Sigmoid colon (tissue), 7 donors: ENCODE data around the gene ADNP2. TPM values are rescaled to one million over a fixed set of nuclear protein-coding genes. Genes with fewer than 3 reads are reported as not detected.

Source experiments
- DNase-seq: peaks from one replicate; pipeline ENCODE4 v3.0.0-alpha.2; 2019
- H3K27ac ChIP-seq, 4 donors: fragments of 200-600 bp; sonication (generic); one replicate each; pipeline ENCODE4 v1.5.1; 2016 to 2019; ENCODE audit warnings: mild to moderate bottlenecking in 1 of 4
- H3K27me3 ChIP-seq, 3 donors: fragments of 200-600 bp; sonication (generic); one replicate each; pipeline ENCODE4 v1.5.1; 2019; ENCODE audit warnings: mild to moderate bottlenecking in 1 of 3
- H3K36me3 ChIP-seq, 4 donors: fragments of 200-600 bp; sonication (generic); one replicate each; pipeline ENCODE4 v1.5.1; 2016 to 2019
- H3K4me1 ChIP-seq, 4 donors: fragments of 200-600 bp; sonication (generic); one replicate each; pipeline ENCODE4 v1.5.1; 2017 to 2019
- H3K4me3 ChIP-seq, 4 donors: fragments of 200-600 bp; sonication (generic); one replicate each; pipeline ENCODE4 v1.5.1; 2017 to 2019; ENCODE audit warnings: mild to moderate bottlenecking in 2 of 4, moderate library complexity in 1 of 4
- H3K9me3 ChIP-seq, 4 donors: fragments of 200-600 bp in 3 of 4; sonication (generic) in 3 of 4; one replicate each; pipeline versions ENCODE4 v1.5.1 to v1.6.1; 2013 to 2019
- EP300 ChIP-seq, 4 donors: sonication (generic); formaldehyde crosslinking; IDR thresholded peaks; one replicate each; pipeline ENCODE4 v1.6.1; 2017; ENCODE audit warnings: antibody characterized with exemption in 4 of 4
- POLR2A ChIP-seq, 2 donors: fragments of 450-650 bp; IDR thresholded peaks; one replicate each; pipeline ENCODE4 v1.6.1; 2016; ENCODE audit warnings: antibody characterized with exemption in 2 of 2, mild to moderate bottlenecking in 2 of 2, moderate library complexity in 2 of 2
- POLR2AphosphoS5 ChIP-seq, 4 donors: sonication (generic); formaldehyde crosslinking; IDR thresholded peaks; one replicate each; pipeline ENCODE4 v1.6.1; 2017; ENCODE audit warnings: antibody characterized with exemption in 4 of 4
- WGBS, 2 donors: extraction: QIAGEN DNeasy Blood & Tissue Kit; methylation state at CpG; one replicate each; pipeline ENCODE4 v1.1.7; 2013; 5-methylcytosine and 5-hydroxymethylcytosine counted together
- intact Hi-C: fragments of 100-400 bp; cut with DNase I; formaldehyde crosslinking; loops from one replicate; pipeline ENCODE4 v1.15.1; 2023
- polyA plus RNA-seq, 3 donors: library from polyadenylated mRNA; stranded (reverse); fragments of 200-250 nt; gene quantifications; one replicate each; pipeline ENCODE4 v1.2.3, GENCODE V29; 2013
- total RNA-seq, 4 donors: library from RNA; depleted of rRNA; stranded (reverse); fragments of >200 nt; gene quantifications; one replicate each; pipeline ENCODE4 v1.1.0, GENCODE V29; 2016
- TF ChIP-seq, protein P1 (sequence below), 4 experiments: fragments of 450-650 bp in 3 of 4; fragments of 200-600 bp in 1 of 4; IDR thresholded peaks; one replicate each; pipeline ENCODE4 v1.5.1; 2016 to 2019; ENCODE audit warnings: antibody characterized with exemption in 4 of 4, mild to moderate bottlenecking in 3 of 4, moderate library complexity in 2 of 4
- donor health status: healthy with polysubstance abuse.
- donor health status: Bipolar disorder and iron deficiency.
- donor health status: healthy.

Gene ADNP2
- total and polyA plus RNA-seq, 7 donors: 3.6 to 18.0 (median 13.0) TPM

DNA sequence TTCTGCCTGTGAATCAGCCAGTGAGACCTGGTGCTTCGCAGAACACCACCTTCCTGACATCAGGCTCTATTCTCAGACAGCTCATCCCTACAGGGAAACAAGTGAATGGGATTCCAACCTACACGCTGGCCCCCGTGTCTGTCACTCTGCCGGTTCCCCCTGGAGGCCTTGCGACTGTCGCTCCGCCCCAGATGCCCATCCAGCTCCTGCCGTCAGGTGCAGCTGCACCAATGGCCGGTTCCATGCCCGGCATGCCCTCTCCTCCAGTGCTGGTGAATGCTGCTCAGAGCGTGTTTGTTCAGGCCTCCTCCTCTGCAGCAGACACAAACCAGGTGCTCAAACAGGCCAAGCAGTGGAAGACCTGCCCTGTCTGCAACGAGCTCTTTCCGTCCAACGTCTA is 28.1 kb downstream of the ADNP2 start:
- H3K4me1 ChIP-seq: no peaks in the 10 kb centered on the region
- intact Hi-C loops: no loop called here
- no peaks in the 10 kb centered on the region for H3K9me3 ChIP-seq
- H3K36me3 ChIP-seq: peaks cover 12 to 74% (median 42%) of the 10 kb centered on the region in 4 donors
- H3K27me3 ChIP-seq: no peaks in the 10 kb centered on the region
- no peak overlapping the region for H3K4me3 ChIP-seq
- no peak overlapping the region for H3K27ac ChIP-seq
- TF ChIP-seq POLR2AphosphoS5 (IDR thresholded peaks at IDR 0.05) (no peak), POLR2A (IDR thresholded peaks at IDR 0.05) (no peak), EP300 (IDR thresholded peaks at IDR 0.05) (no peak)
- TF ChIP-seq, protein P1, sequence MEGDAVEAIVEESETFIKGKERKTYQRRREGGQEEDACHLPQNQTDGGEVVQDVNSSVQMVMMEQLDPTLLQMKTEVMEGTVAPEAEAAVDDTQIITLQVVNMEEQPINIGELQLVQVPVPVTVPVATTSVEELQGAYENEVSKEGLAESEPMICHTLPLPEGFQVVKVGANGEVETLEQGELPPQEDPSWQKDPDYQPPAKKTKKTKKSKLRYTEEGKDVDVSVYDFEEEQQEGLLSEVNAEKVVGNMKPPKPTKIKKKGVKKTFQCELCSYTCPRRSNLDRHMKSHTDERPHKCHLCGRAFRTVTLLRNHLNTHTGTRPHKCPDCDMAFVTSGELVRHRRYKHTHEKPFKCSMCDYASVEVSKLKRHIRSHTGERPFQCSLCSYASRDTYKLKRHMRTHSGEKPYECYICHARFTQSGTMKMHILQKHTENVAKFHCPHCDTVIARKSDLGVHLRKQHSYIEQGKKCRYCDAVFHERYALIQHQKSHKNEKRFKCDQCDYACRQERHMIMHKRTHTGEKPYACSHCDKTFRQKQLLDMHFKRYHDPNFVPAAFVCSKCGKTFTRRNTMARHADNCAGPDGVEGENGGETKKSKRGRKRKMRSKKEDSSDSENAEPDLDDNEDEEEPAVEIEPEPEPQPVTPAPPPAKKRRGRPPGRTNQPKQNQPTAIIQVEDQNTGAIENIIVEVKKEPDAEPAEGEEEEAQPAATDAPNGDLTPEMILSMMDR (IDR thresholded peaks at IDR 0.05): no peak
- 94 to 97% methylated on average over 14 of the region's 14 CpGs for WGBS, 2 donors
- no peak for DNase-seq

- H3K27me3 ChIP-seq: no peaks in the 10 kb centered on the region
- intact Hi-C loops: no loop called here
- no peak for DNase-seq
- peaks cover 12 to 74% (median 42%) of the 10 kb centered on the region in 4 donors for H3K36me3 ChIP-seq
- no peak overlapping the region for H3K27ac ChIP-seq
- H3K4me3 ChIP-seq: no peak overlapping the region
- no peaks in the 10 kb centered on the region for H3K4me1 ChIP-seq
- WGBS, 2 donors: 94 to 96% methylated on average over 12 of the region's 12 CpGs
- TF ChIP-seq EP300 (IDR thresholded peaks at IDR 0.05): no peak
- TF ChIP-seq, protein P1 (IDR thresholded peaks at IDR 0.05): no peak
- no peak for TF ChIP-seq POLR2AphosphoS5 (IDR thresholded peaks at IDR 0.05)
- TF ChIP-seq POLR2A (IDR thresholded peaks at IDR 0.05): no peak
- H3K9me3 ChIP-seq: no peaks in the 10 kb centered on the region
These were observed 28.9 kb downstream of the ADNP2 start for GRCh38 chr18:80137976-80138375.

DNA sequence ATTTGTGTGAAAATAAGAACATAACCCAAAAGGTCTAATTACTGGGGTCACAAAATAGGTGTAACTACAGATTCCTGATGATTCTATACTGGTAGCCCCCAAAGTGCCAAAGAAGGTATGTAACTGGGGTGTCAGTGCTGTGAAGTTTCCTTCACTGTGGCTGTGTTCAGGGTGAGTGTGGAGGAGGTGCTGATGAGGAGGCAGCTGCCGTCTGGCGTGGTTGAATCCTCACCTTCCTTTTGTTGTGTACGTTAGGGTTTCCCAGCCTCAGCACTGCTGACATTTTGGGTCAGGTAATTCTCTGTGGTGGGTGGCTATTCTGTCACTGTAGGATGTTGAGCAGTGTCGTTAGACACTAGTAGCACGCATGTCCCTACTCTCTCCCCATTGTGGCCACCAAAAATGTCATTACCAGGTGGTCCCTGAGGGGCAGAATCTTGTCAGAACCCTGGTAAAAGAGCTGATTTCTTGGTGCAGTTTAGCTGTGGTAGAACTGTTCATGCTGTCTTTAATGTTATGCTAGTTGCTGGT is 31.5 kb downstream of the ADNP2 start:
- no peak overlapping the region for H3K4me3 ChIP-seq
- no peaks in the 10 kb centered on the region for H3K9me3 ChIP-seq
- 92% methylated on average over 5 of the region's 5 CpGs for WGBS, 2 donors
- DNase-seq: no peak
- no peak overlapping the region for H3K27ac ChIP-seq
- H3K36me3 ChIP-seq: peaks cover 12 to 49% (median 30%) of the 10 kb centered on the region in 4 donors
- no peaks in the 10 kb centered on the region for H3K4me1 ChIP-seq
- TF ChIP-seq EP300 (IDR thresholded peaks at IDR 0.05) (no peak), POLR2A (IDR thresholded peaks at IDR 0.05) (no peak), POLR2AphosphoS5 (IDR thresholded peaks at IDR 0.05) (no peak)
- TF ChIP-seq, protein P1 (IDR thresholded peaks at IDR 0.05): no peak
- H3K27me3 ChIP-seq: no peaks in the 10 kb centered on the region
- intact Hi-C loops: no loop called here

DNA sequence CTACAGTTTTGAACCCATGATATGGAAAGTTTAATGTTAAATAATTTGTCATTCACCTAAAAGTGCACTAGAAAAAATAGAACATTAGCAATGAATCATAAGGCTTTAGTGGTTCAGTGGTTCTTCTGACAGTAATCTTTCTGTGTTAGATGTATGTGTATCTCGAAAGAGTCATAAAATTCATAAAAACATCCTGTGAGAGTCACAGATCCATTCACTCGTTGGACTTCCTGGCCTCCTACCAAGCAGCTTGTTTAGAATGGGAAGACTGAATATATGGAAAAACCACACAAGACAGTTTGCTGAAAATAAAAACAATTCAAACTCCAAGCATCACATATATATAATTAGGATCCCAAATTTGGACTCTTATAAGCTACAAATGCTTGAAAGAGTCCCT is 34.8 kb downstream of the ADNP2 start:
- Histone ChIP-seq H3K27me3 (no peaks in the 10 kb centered on the region), H3K27ac (no peak overlapping the region), H3K9me3 (no peaks in the 10 kb centered on the region), H3K4me1 (peaks cover 0 to 13% (median 6%) of the 10 kb centered on the region in 4 donors), H3K36me3 (peaks cover 0 to 15% (median 1%) of the 10 kb centered on the region in 4 donors), H3K4me3 (no peak overlapping the region)
- TF ChIP-seq, protein P1 (IDR thresholded peaks at IDR 0.05): no peak
- no peak for TF ChIP-seq POLR2A (IDR thresholded peaks at IDR 0.05)
- no peak for TF ChIP-seq EP300 (IDR thresholded peaks at IDR 0.05)
- no peak for TF ChIP-seq POLR2AphosphoS5 (IDR thresholded peaks at IDR 0.05)
- DNase-seq: no peak
- WGBS, 2 donors: 48 to 53% methylated on average over 2 of the region's 2 CpGs
- intact Hi-C loops: no loop called here
